ENCODE measurements around the gene TMED9.
"Not testable (repeated sequence)": the region's sequence is repeated elsewhere in the genome, so short reads cannot be mapped to it uniquely, and the experiment has no call there.

The TMED9 gene

DNA sequence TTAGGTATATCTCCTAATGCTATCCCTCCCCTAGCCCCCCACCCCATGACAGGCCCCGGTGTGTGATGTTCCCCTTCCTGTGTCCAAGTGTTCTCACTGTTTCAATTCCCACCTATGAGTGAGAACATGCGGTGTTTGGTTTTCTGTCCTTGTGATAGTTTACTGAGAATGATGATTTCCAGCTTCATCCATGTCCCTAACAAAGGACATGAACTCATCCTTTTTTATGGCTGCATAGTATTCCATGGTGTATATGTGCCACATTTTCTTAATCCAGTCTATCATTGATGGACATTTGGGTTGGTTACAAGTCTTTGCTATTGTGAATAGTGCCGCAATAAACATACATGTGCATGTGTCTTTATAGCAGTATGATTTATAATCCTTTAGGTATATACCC is 42.9 kb downstream of the TMED9 start:
- H3K36me3 Mint-ChIP-seq (ENCODE audit: low read depth); H3K4me1 Mint-ChIP-seq (ENCODE audit: low read depth); H3K27me3 Mint-ChIP-seq (ENCODE audit: low read depth); H3K4me3 Mint-ChIP-seq; H3K27ac Mint-ChIP-seq: not testable (repeated sequence)
- peaks cover 14% of the 10 kb centered on the region for H3K9me3 Mint-ChIP-seq

DNA sequence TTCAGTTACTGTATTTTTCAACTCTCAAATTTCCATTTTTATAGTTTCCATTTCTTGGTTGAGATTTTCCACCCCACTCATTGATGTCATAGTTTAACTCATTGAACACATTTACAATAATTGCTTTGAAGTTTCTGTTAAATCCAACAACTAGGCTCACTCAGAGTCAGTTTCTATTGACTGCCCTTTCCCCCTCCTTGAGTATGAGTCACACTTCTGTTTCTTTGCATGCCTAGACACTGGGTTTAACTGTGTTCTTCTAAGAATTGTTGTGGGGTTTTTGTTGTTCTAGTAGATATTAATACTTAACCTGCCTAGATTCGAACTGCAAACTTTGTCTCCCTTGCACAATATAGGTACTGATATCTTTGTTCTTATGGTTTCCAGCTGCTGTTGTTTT is 53.5 kb downstream of the TMED9 start:
- H3K36me3 Mint-ChIP-seq (ENCODE audit: low read depth) = peaks cover 19% of the 10 kb centered on the region
- H3K9me3 Mint-ChIP-seq = peaks cover 18% of the 10 kb centered on the region
- H3K27ac Mint-ChIP-seq; H3K27me3 Mint-ChIP-seq (ENCODE audit: low read depth); H3K4me3 Mint-ChIP-seq; H3K4me1 Mint-ChIP-seq (ENCODE audit: low read depth): not testable (repeated sequence)
